WTC11 (cell line): ENCODE measurements around the gene WNT3A.

Experiments used
- CTCF ChIP-seq: fragments of 200-600 bp; IDR thresholded peaks from 2 replicates; pipeline ENCODE4 v1.8.0; 2022; ENCODE audit warnings: antibody characterized with exemption
- E2F4 ChIP-seq: sonication (generic); formaldehyde crosslinking; IDR thresholded peaks from 2 replicates; pipeline ENCODE4 v1.8.1; 2022; ENCODE audit warnings: low read depth, mild to moderate bottlenecking, moderate library complexity, missing genetic modification reagents, borderline replicate concordance
- JUN ChIP-seq: sonication (generic); formaldehyde crosslinking; IDR thresholded peaks from 2 replicates; pipeline ENCODE4 v1.8.0; 2023; ENCODE audit warnings: mild to moderate bottlenecking, missing genetic modification reagents

- TF ChIP-seq E2F4 (CRISPR knock-in tag) (no peak), CTCF (no peak), JUN (CRISPR knock-in tag) (no peak)
Measured at GRCh38 chr1:228045405-228045804, 38.6 kb downstream of the WNT3A start.
